Measurements from ENCODE around the gene AP3S2.

DNA sequence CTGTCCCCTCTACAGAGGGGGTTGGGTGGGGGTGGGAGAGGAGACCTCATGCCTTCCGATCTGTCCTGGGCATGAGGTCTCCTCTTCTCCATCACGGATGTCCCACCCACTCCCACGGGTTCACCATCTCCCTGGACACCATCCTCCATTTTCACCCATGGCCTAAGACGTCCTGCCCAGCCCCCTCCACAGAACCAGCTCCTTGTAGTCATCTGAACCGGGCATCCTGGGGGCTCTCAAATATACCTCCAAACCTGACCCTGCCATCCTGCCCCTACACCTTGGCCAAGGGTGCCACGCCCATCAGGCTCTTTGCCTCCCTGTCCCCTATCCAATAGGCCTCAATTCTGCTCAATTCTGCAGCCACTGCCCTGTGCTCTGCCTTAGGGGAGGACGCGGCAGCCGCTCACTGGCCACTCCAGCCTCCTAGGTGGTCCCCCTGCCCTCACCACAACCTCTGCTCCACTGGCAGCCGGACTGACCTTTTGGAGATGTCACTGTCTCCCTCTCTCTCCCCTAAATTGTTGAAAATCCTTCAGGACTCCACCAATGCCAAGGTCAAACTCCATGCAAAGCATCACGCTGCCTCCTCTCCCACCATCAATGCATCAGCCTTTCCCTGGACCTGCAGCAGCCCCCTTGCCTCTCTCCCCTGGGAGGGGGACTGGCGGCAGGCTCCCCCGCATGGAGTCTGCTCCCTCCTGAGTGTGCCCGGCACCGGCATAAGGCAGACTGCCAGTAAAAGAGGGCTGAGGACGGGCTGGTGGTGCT is 69.8 kb downstream of the AP3S2 start:
- no peak for TF ChIP-seq POLR2A (IDR thresholded peaks at IDR 0.05)
- TF ChIP-seq, protein P1, sequence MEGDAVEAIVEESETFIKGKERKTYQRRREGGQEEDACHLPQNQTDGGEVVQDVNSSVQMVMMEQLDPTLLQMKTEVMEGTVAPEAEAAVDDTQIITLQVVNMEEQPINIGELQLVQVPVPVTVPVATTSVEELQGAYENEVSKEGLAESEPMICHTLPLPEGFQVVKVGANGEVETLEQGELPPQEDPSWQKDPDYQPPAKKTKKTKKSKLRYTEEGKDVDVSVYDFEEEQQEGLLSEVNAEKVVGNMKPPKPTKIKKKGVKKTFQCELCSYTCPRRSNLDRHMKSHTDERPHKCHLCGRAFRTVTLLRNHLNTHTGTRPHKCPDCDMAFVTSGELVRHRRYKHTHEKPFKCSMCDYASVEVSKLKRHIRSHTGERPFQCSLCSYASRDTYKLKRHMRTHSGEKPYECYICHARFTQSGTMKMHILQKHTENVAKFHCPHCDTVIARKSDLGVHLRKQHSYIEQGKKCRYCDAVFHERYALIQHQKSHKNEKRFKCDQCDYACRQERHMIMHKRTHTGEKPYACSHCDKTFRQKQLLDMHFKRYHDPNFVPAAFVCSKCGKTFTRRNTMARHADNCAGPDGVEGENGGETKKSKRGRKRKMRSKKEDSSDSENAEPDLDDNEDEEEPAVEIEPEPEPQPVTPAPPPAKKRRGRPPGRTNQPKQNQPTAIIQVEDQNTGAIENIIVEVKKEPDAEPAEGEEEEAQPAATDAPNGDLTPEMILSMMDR (IDR thresholded peaks at IDR 0.05), result no peak
